Hematopoietic multipotent progenitor cell treated with erythropoietin and hydrocortisone succinate and interleukin-3 and kit ligand, for 15 days (in vitro differentiated cells): ENCODE data around the gene ANKRD33B.

Experiments
- DNase-seq: peaks from one replicate; pipeline ENCODE4 v3.0.0-alpha.2; 2015; ENCODE audit warnings: low spot score

Gene ANKRD33B

GRCh38 chr5:10579536-10580521 lies 16.0 kb downstream of the ANKRD33B start:
- no peak for DNase-seq

GRCh38 chr5:10580531-10581423 lies 16.9 kb downstream of the ANKRD33B start:
- DNase-seq, result no peak

GRCh38 chr5:10581424-10581748 lies 17.5 kb downstream of the ANKRD33B start:
- no peak for DNase-seq

GRCh38 chr5:10581867-10582511 lies 18.1 kb downstream of the ANKRD33B start:
- no peak for DNase-seq

- DNase-seq, result no peak
Observed at GRCh38 chr5:10582512-10582897, 18.6 kb downstream of the ANKRD33B start.

- DNase-seq, result no peak
Observed at GRCh38 chr5:10583663-10584572, 20.0 kb downstream of the ANKRD33B start.

GRCh38 chr5:10584714-10585517 lies 21.0 kb downstream of the ANKRD33B start:
- DNase-seq, result no peak

- no peak for DNase-seq
Observed at GRCh38 chr5:10585518-10585915, 21.6 kb downstream of the ANKRD33B start.

- no peak for DNase-seq
Observed at GRCh38 chr5:10586008-10586407, 22.1 kb downstream of the ANKRD33B start.

- no peak for DNase-seq
Observed at GRCh38 chr5:10586555-10586954, 22.7 kb downstream of the ANKRD33B start.

GRCh38 chr5:10588109-10588775 lies 24.4 kb downstream of the ANKRD33B start:
- DNase-seq, result no peak

- peak; percentile 35 for DNase-seq
Observed at GRCh38 chr5:10588779-10589447, 25.0 kb downstream of the ANKRD33B start.

GRCh38 chr5:10590226-10590999 lies 26.5 kb downstream of the ANKRD33B start:
- no peak for DNase-seq

- DNase-seq, result no peak
Observed at GRCh38 chr5:10591159-10591558, 27.3 kb downstream of the ANKRD33B start.

GRCh38 chr5:10591966-10592365 lies 28.1 kb downstream of the ANKRD33B start:
- DNase-seq, result no peak

- DNase-seq, result no peak
Observed at GRCh38 chr5:10592601-10593000, 28.7 kb downstream of the ANKRD33B start.

GRCh38 chr5:10593531-10594181 lies 29.8 kb downstream of the ANKRD33B start:
- DNase-seq, result no peak
